Measurements from ENCODE around the gene NCAPD3.

NCAPD3 gene

DNA sequence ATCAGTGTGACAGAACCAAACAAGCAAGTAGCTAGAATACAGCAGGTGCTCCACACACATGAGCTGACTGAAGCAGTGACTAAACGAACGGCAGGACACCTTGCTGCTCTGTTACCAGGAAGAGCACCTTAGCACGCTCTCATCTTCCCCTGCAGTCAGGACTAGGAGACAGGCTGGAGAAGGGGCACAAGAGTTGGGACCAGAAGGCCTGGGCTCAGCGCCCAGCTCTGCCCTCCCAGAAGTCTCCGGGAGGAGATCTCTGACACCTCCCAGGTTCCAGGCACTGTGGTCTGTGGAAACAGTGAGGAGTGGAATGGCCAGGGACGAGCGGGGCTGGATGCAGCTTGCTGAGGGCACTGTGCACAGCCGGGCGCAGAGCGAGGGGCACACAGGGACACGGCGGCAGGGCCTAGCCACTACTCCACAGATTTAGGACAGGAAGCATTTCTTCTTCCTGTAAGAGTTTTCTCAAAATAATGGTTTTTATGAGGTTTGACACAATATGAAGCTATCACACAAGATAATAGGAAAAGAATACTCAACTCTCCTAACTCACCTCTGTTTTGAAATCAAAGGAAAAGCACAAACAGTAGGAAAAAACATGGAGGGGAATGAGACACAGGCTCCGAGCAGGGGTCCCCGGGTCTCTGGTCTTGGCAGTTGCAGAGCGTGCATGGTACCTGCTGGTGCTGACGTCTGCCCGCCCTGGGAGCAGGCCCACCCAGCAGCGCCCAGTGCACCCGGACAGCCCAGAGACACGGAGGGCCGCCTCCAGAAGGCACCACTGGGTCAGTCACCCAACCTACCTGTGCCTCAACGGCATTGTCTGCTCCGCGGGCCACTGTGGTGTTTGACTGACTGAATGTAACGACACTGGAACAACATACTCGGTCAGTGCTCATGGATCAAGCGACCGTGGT lies 67.6 kb downstream of the NCAPD3 start:
- DNase-seq, result no peak

DNA sequence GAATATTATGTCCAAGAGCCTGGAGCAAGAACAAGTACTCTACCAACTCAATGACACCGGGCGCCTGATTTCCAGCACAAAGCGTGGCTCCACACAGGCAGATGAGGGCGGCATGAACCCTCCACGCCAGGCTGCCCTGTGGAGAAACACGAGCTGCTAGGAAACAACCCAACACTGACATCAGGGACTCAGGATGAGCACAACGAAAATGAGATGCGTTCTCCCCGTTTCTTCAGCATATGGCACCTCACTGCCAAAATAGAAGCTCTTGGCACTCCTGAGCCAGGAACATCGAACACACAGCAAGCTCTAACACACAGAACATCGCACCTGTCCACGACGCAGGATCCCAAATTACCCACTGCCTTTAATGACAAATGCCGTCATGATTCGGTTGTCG lies 68.3 kb downstream of the NCAPD3 start:
- DNase-seq, result no peak

GRCh38 chr11:134154441-134154840 lies 69.3 kb downstream of the NCAPD3 start:
- DNase-seq, result no peak

DNA sequence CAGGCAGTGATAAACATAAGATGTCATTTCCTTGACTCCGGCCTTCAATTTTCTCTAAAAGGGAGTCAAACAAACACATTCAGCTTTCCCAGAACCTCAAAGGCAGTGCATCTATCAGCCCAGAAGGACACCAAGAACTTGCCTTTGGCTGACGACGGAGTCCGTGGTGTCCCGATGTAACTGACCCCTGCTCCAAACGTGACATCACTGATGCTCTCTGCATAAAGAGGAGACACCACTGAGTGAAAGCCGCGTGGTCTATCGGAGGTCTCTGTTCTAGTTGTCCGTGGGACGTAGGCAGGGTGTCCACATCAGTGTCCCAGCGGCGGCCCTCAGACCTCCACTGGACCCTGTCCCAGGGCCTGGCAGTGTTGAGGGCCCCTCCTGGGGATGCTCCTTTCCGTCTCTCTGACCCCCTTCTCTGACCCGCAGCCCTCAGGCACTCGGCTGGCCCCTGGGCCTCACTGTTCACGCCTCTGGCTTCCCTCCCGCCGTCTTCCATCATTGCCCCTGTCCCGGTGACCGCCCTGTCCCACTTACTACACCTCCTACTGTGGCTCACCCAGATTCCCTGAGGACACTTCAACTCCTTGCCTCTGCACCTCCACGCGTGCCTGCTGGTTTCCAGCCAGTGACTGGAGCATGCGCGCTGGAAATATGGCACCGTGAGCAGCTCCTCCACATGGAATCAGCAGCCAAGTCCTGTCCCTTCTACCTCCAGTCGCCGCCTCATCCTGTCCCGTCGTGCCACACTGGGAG lies 70.4 kb downstream of the NCAPD3 start:
- DNase-seq, result no peak

GRCh38 chr11:134152696-134153095 lies 71.1 kb downstream of the NCAPD3 start:
- no peak for DNase-seq

DNA sequence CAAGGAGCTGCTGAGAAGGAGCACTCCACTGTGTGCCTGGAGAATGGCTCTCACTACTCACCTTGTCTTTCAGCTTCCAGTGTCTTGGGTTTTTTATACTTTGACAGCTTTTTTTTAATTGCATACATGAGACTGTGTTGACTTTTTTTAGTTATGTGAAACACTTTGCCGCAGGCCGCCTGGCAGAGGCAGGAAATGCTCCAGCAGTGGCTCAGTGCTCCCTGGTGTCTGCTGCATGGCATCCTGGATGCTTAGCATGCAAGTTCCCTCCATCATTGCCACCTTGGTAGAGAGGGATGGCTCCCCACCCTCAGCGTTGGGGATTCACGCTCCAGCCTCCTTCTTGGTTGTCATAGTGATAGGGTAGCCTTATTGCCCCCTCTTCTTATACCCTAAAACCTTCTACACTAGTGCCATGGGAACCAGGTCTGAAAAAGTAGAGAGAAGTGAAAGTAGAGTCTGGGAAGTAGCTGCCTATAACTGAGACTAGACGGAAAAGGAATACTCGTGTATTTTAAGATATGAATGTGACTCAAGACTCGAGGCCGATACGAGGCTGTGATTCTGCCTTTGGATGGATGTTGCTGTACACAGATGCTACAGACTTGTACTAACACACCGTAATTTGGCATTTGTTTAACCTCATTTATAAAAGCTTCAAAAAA lies 72.6 kb downstream of the NCAPD3 start:
- no peak for DNase-seq

GRCh38 chr11:134150195-134150903 lies 73.4 kb downstream of the NCAPD3 start:
- no peak for DNase-seq

GRCh38 chr11:134149371-134149770 lies 74.4 kb downstream of the NCAPD3 start:
- no peak for DNase-seq

DNA sequence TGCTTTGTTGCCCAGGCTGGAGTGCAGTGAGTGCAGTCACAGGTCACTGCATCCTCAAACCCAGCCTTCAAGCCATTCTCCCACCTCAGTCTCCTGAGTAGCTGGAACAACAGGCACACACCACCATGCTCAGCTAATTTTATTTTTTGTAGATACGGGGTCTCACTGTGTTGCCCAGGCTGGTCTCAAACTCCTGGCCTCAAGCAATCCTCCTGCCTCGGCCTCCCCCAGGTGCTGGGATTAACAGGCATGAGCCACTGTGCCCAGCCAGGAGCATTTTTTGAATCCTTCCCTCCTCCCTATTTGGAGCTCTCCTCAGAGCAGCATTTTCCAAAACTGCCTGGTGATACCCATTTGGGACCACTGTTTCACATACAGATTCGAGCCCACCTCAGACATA lies 77.2 kb downstream of the NCAPD3 start:
- DNase-seq, result no peak

DNA sequence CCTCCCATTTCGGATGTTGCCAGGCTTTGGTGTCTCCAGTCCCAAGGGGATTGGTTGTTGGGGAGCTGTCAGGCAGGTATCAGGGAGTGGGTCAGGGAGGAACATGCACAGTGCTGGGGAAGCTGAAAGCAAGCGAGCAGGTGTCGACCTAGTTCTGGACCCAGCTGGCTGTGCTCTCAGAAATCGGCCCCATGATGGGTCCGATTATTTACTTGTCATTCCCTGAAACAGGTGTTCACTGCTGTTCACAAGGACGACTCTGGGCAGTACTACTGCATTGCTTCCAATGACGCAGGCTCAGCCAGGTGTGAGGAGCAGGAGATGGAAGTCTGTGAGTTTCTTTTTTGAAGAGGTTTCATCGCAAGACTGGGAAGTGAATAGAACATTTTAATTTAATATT lies 78.1 kb downstream of the NCAPD3 start:
- no peak for DNase-seq

DNA sequence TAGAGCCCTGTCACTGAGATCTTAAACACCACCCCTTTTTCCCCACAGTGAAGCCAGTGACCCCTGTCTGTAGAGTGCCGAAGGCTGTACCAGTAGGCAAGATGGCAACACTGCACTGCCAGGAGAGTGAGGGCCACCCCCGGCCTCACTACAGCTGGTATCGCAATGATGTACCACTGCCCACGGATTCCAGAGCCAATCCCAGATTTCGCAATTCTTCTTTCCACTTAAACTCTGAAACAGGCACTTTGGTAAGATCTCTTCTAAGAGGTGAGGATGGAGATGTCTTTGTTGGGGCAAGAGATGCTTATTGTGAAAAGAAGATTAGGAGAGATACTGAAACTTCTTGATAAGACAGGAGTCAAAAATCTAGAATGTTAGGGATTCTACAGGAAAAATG lies 79.0 kb downstream of the NCAPD3 start:
- DNase-seq, result no peak

- no peak for DNase-seq
Measured at GRCh38 chr11:134143801-134144200, 80.0 kb downstream of the NCAPD3 start.

- DNase-seq, result no peak
Measured at GRCh38 chr11:134142536-134142935, 81.2 kb downstream of the NCAPD3 start.

DNA sequence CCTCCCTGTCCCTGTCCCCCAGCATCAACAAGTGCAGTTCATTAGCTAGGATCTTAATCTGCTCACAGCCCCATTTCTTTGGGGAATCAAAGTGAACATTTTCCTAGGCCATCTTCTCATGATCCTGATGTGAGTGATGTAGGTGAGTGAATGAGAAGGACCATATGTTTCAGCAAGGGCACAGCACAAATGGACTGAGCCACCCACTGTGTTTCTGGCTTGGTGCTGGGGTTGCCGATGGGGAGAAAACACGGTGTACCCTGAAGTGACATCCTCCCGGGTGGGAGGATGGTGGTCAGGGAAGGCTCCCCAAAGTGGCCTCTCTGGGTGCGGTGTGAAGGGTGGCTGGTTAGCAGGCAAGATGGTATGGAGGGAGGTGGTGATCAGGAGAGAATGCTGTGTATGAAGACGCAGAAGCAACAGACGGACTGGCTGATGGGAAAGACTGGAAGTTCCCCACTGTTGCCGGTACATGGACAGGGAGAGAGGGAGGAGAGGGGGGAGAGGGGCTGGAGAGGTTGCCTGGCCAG lies 82.7 kb downstream of the NCAPD3 start:
- DNase-seq, result no peak

DNA sequence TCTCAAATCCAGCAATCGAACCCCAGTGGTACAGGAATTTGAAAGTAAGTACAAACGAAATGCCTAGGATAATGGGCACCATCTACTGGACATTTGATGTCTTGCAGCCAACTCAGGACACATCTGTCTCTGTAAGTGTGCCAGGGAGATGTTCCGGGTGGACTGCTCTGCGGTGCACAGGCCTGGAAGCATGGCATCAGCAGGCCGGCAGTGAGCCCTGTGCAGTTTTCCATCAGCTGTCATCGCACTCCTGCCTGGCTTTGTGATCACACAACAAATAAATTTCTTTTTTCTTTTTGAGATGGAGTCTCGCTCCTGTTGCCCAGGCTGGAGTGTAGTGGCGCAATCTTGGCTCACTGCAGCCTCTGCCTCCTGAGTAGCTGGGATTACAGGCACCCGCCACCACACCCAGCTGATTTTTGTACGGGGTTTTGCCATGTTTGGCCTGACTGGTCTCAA lies 83.9 kb downstream of the NCAPD3 start:
- DNase-seq, result peak; percentile 82

- DNase-seq, result no peak
Measured at GRCh38 chr11:134139303-134139872, 84.4 kb downstream of the NCAPD3 start.

- no peak for DNase-seq
Measured at GRCh38 chr11:134138376-134138775, 85.4 kb downstream of the NCAPD3 start.

DNA sequence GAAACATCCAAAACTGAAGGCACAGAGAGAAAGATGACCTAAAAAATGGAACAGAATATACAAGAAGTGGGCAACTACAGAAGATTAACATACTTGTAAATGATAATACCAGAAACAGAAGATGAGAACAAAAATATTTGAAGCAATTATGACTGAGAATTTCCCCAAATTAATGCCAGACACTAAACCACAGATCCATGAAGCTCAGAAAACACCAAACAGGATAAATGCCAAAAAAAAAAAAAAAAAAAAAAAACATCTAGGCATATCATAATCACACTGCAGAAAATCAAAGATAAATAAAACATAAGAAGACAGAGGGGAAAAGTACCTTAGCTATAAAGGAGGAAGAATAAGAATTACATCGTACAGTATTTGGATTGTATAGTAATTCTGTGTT lies 89.6 kb downstream of the NCAPD3 start:
- no peak for DNase-seq

GRCh38 chr11:134132808-134133207 lies 91.0 kb downstream of the NCAPD3 start:
- DNase-seq, result no peak

GRCh38 chr11:134131628-134132244 lies 92.0 kb downstream of the NCAPD3 start:
- no peak for DNase-seq

DNA sequence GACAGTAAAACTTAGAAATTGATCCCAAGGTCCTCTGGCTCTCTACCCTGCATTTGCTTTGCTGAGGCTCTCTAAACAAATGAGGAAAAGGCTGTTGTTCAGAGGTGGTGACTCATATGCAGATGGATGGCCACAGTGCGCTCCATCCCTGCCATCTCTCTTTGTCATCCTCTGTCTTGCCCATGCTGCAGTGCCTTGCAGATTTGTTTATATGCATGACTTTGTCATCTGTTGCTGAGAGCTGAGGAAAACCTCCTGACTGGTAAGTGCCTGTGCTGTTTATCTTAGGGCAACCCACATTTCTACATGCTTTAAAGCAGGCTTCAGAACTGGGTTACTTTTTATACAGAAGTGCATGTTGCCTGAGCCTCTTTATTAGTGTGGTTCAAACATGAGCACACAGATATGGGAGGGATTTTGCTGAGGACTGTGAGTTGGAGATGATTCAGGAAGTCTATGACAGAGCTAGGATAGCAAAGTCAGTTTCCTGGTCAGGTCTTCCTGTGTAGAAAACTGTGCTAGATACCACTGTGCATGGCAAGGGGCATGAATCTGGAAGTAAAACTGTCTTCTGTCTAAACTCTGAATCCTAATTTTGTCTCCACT lies 97.4 kb downstream of the NCAPD3 start:
- DNase-seq, result no peak

Measured in femur (tissue), 1 donor.